Coronary artery (tissue), 2 donors: Measurements from ENCODE around the gene USF2.

Experiments
- DNase-seq: peaks from one replicate; pipeline ENCODE4 v3.0.0-alpha.2; 2017; ENCODE audit warnings: low spot score
- H3K27ac ChIP-seq, 2 donors: fragments of 200-600 bp; sonication (generic); one replicate each; pipeline ENCODE4 v1.5.1; 2016 to 2019
- H3K4me3 ChIP-seq: fragments of 200-600 bp; sonication (generic); 2 replicates; pipeline ENCODE4 v1.5.1; 2016; ENCODE audit warnings: mild to moderate bottlenecking, moderate library complexity
- TF ChIP-seq, protein P1 (sequence below): fragments of 200-600 bp; sonication (generic); IDR thresholded peaks from one replicate; pipeline ENCODE4 v1.5.1; 2019; ENCODE audit warnings: antibody characterized with exemption

The USF2 gene

GRCh38 chr19:35273686-35274259 is 5.0 kb downstream of the USF2 start:
- Histone ChIP-seq H3K4me3 (no peak overlapping the region), H3K27ac (no peak overlapping the region)
- TF ChIP-seq, protein P1, sequence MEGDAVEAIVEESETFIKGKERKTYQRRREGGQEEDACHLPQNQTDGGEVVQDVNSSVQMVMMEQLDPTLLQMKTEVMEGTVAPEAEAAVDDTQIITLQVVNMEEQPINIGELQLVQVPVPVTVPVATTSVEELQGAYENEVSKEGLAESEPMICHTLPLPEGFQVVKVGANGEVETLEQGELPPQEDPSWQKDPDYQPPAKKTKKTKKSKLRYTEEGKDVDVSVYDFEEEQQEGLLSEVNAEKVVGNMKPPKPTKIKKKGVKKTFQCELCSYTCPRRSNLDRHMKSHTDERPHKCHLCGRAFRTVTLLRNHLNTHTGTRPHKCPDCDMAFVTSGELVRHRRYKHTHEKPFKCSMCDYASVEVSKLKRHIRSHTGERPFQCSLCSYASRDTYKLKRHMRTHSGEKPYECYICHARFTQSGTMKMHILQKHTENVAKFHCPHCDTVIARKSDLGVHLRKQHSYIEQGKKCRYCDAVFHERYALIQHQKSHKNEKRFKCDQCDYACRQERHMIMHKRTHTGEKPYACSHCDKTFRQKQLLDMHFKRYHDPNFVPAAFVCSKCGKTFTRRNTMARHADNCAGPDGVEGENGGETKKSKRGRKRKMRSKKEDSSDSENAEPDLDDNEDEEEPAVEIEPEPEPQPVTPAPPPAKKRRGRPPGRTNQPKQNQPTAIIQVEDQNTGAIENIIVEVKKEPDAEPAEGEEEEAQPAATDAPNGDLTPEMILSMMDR: no peak
- DNase-seq: no peak

DNA sequence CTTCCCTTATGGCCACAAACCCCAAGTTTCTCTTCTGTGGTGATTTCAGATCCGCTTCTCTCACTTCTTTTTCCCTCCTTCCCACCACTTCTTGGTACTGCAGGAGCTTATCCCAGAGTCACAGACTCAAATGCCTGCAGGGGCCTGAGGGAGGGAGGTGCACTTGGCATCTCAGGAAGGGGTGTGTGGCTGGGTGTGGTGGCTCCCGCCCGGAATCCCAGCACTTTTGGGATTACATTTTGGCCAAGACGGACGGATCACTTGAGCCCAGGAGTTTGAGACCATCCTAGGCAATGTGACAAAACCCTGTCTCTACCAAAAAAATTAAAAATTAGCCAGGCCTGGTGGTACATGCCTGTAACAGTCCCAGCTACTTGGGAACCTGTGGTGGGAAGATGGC is 5.6 kb downstream of the USF2 start:
- H3K27ac ChIP-seq: no peak overlapping the region
- no peak overlapping the region for H3K4me3 ChIP-seq
- TF ChIP-seq, protein P1: no peak
- DNase-seq: no peak

DNA sequence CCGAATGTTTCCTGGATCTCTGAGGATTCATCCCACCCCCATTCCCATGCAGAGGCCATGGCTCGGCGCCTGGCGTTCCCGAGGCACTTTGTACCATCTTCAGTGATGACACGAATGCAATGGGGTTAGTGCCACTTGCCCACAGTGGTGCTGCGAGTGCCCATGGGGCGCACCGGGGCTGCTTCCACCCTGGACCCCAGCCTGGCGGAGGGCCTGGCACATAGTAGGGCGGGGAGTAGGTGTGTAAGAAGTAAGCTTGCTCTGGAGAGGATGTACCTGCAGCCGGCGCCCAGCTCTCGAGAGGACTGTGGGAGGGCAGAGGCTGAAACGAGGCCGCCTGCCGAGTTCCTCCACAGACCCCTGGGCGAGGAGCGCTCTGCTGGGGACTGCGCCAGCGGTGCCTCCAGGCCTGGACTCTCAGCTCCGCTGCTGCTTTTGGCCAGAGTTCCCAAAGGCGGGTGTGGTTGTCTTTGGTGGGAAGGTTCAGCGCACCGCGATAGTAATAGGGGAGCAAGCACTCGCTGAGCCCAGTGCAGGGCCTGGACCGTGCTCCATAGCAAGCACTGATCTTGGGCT is 8.0 kb downstream of the USF2 start:
- H3K27ac ChIP-seq: no peak overlapping the region
- no peak overlapping the region for H3K4me3 ChIP-seq
- TF ChIP-seq, protein P1: no peak
- no peak for DNase-seq

DNA sequence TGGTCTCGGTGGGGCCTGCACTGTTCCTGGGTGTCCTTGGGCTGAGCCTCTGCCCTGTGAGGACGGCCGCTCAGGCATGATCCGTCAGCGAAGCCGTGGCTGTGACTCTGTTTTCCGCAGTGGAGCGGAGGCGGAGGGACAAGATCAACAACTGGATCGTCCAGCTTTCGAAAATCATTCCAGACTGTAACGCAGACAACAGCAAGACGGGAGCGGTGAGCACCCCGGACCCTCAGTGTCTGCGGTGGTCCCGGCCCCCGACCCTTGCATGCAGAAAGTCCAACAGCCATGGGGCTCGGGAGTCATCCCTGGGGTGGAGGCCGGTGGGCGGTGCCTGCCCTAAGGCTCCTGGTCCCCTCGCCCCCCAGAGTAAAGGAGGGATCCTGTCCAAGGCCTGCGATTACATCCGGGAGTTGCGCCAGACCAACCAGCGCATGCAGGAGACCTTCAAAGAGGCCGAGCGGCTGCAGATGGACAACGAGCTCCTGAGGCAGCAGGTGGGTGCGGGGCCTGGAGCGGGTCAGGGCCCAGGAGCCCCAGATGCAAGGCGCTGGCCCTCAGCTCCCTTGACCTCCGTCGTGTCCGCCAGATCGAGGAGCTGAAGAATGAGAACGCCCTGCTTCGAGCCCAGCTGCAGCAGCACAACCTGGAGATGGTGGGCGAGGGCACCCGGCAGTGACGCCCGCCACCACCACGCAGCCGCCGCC is 10.0 kb downstream of the USF2 start:
- DNase-seq: no peak
- Histone ChIP-seq H3K4me3 (no peak overlapping the region), H3K27ac (no peak overlapping the region)
- TF ChIP-seq, protein P1: no peak

DNA sequence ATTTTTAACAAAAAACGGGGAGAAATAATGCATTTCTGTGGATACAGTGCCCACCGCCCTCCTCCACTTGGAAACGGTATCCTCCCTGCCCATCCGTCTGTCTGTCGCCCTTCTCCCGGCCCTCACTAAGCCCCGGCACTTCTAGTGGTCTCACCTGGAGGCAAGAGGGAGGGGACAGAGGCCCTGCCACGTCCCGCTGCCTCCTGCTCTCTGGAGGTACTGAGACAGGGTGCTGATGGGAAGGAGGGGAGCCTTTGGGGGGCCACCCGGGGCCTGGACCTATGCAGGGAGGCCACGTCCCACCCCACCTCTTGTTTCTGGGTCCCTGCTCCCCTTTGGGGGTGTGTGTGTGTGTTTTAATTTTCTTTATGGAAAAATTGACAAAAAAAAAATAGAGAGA is 10.6 kb downstream of the USF2 start:
- no peak for DNase-seq
- Histone ChIP-seq H3K27ac (no peak overlapping the region), H3K4me3 (no peak overlapping the region)
- TF ChIP-seq, protein P1: no peak

DNA sequence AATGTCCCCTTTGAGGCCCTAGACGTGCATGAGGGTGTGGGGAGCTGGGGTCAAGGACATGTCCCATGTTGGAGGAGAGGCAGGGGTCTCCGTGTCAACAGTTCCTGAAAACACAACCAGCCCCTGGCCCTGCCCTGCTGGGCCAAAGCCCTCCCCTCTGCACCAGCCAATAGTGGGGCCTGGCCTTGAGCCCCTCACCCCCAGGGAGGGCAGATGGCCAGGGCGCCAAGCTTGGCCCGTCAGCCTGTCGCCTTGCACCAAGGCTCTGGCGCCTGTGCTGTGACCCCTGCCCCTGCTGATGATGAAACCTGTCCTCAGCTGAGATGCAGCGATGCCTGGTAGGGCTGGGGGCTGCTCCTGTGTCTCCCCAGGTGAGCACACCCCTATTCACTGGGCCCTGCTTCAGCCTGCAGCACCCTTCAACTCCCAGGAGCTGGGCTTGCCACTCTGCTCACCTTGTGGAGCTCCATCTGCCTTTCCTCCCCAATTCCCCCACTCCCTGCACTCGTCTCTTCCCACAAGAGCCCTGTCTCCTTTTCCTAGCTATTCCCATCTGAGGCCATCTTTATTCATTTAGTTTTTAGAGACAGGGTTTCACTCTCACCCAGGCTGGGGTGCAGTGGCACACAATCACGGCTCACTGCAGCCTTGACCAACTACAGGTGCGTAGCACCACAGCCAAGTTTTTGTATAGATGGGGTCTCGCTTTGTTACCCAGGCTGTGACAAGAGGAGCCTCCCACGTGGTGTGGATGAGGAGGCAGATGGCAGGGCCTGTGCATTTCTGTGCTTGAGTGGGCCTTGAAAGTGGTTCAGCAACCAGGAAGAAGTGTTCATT is 11.4 kb downstream of the USF2 start:
- no peak for DNase-seq
- Histone ChIP-seq H3K27ac (no peak overlapping the region), H3K4me3 (no peak overlapping the region)
- TF ChIP-seq, protein P1: no peak
